ENCODE results near the gene PDE6B.
A peak's percentile ranks its signal among the peaks of the same experiment; 100 is the strongest.

Gene PDE6B

DNA sequence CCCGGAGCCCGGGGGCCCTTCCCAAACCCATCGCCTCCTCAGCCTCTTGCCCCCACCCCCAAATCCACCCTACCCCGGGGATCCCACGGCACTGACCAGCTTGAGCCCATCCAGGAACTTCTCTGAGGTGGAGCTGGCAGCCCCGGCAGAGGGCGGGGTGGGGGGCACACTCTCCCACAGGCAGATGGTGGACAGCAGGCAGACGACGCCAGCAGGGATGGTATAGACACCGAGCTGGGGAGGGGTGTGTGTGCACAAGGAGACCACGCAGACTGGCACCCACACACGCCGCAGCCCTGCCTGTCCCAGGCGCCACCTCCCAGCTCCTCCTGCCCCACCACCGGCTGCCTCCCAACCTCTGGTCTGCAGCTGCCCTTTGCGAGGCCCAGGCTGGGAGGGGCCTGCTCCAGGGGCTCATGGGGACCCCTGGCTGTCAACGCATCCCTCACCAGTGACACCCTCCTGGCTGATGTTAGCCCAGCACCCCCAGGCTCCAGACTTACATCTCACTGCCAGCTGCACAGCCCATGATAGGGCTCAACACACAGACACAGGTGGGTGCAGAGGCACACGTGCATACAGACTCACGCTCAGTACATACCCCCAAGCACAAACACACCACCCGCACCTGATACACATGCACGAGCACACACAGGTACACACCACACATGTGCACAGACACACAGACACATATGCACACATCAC is 59.4 kb downstream of the PDE6B start:
- no peak for DNase-seq
- no peak overlapping the region for H3K27ac ChIP-seq (ENCODE audit: insufficient read depth, low read length, poor library complexity, severe bottlenecking)
- H3K36me3 ChIP-seq (ENCODE audit: control insufficient read depth, insufficient read depth, low read length), result no peaks in the 10 kb centered on the region
- no peak overlapping the region for H3K4me3 ChIP-seq (ENCODE audit: insufficient read depth, low read depth, low read length, poor library complexity, severe bottlenecking)
- H3K9me3 ChIP-seq (ENCODE audit: control insufficient read depth, low read length), result no peaks in the 10 kb centered on the region
- H3K27me3 ChIP-seq (replicated peaks; ENCODE audit: control insufficient read depth, insufficient read depth, low read length, poor library complexity, severe bottlenecking), result no peaks in the 10 kb centered on the region
- peaks cover 8% of the 10 kb centered on the region for H3K4me1 ChIP-seq (ENCODE audit: control insufficient read depth, insufficient read depth, low read length, poor library complexity, severe bottlenecking)

GRCh38 chr4:685679-686412 is 60.5 kb downstream of the PDE6B start:
- Histone ChIP-seq H3K4me3 (ENCODE audit: insufficient read depth, low read depth, low read length, poor library complexity, severe bottlenecking) (no peak overlapping the region), H3K9me3 (ENCODE audit: control insufficient read depth, low read length) (no peaks in the 10 kb centered on the region), H3K4me1 (ENCODE audit: control insufficient read depth, insufficient read depth, low read length, poor library complexity, severe bottlenecking) (peaks cover 4% of the 10 kb centered on the region), H3K27ac (ENCODE audit: insufficient read depth, low read length, poor library complexity, severe bottlenecking) (no peak overlapping the region), H3K27me3 (replicated peaks; ENCODE audit: control insufficient read depth, insufficient read depth, low read length, poor library complexity, severe bottlenecking) (no peaks in the 10 kb centered on the region), H3K36me3 (ENCODE audit: control insufficient read depth, insufficient read depth, low read length) (no peaks in the 10 kb centered on the region)
- DNase-seq, result no peak

- Histone ChIP-seq H3K36me3 (ENCODE audit: control insufficient read depth, insufficient read depth, low read length) (no peaks in the 10 kb centered on the region), H3K4me1 (ENCODE audit: control insufficient read depth, insufficient read depth, low read length, poor library complexity, severe bottlenecking) (no peaks in the 10 kb centered on the region), H3K9me3 (ENCODE audit: control insufficient read depth, low read length) (no peaks in the 10 kb centered on the region), H3K27ac (ENCODE audit: insufficient read depth, low read length, poor library complexity, severe bottlenecking) (no peak overlapping the region), H3K4me3 (ENCODE audit: insufficient read depth, low read depth, low read length, poor library complexity, severe bottlenecking) (no peak overlapping the region), H3K27me3 (replicated peaks; ENCODE audit: control insufficient read depth, insufficient read depth, low read length, poor library complexity, severe bottlenecking) (no peaks in the 10 kb centered on the region)
- no peak for DNase-seq
These were observed 61.2 kb downstream of the PDE6B start for GRCh38 chr4:686413-687040.

DNA sequence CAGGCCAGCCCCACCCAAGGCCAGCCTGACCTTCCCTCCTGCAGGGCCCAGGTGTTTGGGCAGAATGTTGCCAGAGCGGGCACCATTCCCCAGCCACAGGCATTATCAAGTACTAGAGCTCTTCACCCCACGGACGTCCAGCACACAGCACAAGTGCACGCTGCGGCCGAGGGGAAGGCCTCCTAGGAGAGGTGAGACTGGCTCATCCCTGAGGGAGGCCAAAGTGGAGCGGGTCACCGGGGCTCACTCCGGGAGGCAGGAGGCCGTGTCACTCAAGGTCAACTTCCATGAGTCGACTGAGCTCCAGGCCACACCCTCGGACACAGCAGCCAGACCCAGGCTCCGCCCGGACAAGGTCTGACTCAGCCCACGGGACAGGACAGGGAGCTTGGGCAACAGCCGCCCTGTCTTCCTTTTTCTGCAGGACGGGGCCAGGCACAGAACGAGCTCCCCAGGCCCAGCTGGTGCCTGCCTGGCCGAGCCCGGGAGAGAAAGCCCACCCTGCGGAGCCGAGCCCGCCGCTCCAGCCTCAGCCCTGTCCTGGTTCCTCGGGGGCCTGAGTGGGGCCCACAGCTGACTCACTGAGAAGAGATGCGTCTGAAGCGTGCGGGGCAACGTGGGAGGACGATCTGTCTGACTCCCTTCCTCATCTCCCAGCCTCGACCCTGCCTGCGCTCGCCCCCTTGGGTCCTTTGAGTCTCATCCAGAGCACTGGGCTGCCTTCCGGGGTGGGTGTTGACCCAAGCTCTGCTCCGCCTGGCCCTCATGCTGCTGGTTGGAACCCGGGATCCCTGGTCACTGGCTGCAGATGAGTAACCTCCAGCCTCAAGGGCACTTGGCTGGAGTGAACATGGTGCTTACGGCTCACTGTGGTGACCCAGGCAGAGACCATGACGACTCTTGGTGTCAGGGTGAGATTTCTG is 61.9 kb downstream of the PDE6B start:
- no peak overlapping the region for H3K27ac ChIP-seq (ENCODE audit: insufficient read depth, low read length, poor library complexity, severe bottlenecking)
- no peaks in the 10 kb centered on the region for H3K9me3 ChIP-seq (ENCODE audit: control insufficient read depth, low read length)
- H3K4me3 ChIP-seq (ENCODE audit: insufficient read depth, low read depth, low read length, poor library complexity, severe bottlenecking), result no peak overlapping the region
- H3K36me3 ChIP-seq (ENCODE audit: control insufficient read depth, insufficient read depth, low read length), result no peaks in the 10 kb centered on the region
- DNase-seq, result no peak
- no peaks in the 10 kb centered on the region for H3K27me3 ChIP-seq (replicated peaks; ENCODE audit: control insufficient read depth, insufficient read depth, low read length, poor library complexity, severe bottlenecking)
- no peaks in the 10 kb centered on the region for H3K4me1 ChIP-seq (ENCODE audit: control insufficient read depth, insufficient read depth, low read length, poor library complexity, severe bottlenecking)

DNA sequence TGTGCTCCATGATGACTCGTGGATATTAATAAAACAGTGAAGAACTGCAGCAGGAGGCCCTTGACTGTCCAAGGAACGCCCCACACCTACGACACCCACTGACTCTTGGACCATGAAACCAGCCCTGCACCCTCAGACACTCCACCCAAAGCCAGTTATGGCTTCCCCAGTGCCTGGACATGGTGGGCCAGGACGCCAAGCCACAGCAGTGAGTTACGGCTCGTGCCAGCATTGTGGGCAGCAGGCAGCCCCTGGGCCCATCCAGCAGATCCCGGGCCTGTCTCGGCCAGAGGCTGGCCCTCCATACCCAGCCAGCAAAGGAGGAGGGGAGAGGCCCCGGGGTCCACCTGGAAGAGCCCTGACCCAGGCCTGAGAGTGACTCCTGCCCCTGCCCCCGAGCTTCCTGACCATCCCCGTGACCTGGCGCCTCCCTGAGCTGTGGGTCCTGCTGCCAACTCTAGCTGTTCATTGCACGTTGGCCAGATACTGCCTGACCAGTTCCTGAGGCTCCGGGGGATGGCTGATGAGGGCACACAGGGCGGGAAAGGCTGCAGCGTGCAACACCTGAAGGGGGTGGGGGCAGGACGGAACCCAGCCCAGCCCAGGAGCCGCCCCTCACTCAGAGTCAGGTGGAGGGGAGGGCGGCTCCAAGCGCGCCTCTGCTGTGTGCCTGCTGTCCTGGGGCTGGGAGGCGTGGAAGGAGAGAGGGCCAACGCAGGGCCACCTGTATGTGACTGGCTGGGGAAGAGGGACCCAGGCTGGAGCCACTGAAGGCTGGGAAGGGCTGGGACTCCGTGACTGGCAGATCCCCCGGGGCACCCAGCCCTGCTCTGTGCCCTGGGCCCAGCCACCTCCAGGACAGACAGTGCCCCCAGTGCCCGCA is 62.8 kb downstream of the PDE6B start:
- H3K4me3 ChIP-seq (ENCODE audit: insufficient read depth, low read depth, low read length, poor library complexity, severe bottlenecking), result peak overlapping the region; percentile 32
- no peaks in the 10 kb centered on the region for H3K4me1 ChIP-seq (ENCODE audit: control insufficient read depth, insufficient read depth, low read length, poor library complexity, severe bottlenecking)
- H3K27me3 ChIP-seq (replicated peaks; ENCODE audit: control insufficient read depth, insufficient read depth, low read length, poor library complexity, severe bottlenecking), result no peaks in the 10 kb centered on the region
- H3K27ac ChIP-seq (ENCODE audit: insufficient read depth, low read length, poor library complexity, severe bottlenecking), result no peak overlapping the region
- no peaks in the 10 kb centered on the region for H3K36me3 ChIP-seq (ENCODE audit: control insufficient read depth, insufficient read depth, low read length)
- DNase-seq, result no peak
- no peaks in the 10 kb centered on the region for H3K9me3 ChIP-seq (ENCODE audit: control insufficient read depth, low read length)

DNA sequence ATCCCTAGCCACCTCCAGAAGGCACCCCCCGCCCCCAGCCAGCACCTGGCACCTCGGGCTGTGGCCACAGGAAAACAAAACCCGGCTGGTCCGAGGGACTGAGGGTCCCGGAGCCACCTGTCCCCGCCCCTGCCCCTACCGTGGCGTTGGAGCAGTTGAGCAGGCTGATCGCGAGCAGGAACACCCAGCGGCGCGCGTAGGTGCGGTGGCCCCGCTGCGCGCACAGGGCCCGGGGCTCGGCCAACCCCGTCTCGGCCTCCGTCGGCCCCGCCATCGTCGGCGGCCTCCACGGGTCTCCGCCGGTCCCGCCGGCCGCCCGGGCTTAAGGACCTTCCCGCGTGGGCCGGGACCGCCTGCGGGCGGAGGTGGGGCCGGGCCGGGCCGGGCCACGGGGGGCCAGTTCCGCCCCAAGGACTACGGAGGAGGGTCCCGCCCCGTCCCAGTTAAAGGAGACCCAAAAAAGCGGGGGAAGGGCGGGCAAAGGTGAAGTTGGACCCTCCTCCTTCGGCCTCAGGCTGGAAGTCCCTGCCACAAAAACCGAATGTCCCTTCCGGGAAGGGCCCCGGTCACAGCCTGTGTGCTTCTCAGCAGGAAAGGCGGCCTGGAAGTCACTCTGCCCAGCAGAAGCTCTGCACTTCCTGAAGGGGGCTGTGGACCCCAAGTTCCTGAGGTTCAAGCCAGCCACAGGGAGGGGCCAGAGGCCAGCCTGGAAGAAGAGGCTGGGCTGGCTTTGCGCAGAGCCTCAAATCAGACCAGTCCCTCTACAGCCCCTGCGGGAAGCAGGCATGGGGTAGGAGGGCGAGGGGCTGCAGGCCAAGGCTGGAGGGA is 63.7 kb downstream of the PDE6B start, which contains the start of gene SLC49A3:
SLC49A3 (minus strand) TSS at position 298 of the 828 bp plus-strand sequence; CDS start at position 274, 24 bp downstream.
- Histone ChIP-seq H3K4me1 (ENCODE audit: control insufficient read depth, insufficient read depth, low read length, poor library complexity, severe bottlenecking) (no peaks in the 10 kb centered on the region), H3K27me3 (replicated peaks; ENCODE audit: control insufficient read depth, insufficient read depth, low read length, poor library complexity, severe bottlenecking) (no peaks in the 10 kb centered on the region), H3K36me3 (ENCODE audit: control insufficient read depth, insufficient read depth, low read length) (no peaks in the 10 kb centered on the region), H3K9me3 (ENCODE audit: control insufficient read depth, low read length) (no peaks in the 10 kb centered on the region), H3K4me3 (ENCODE audit: insufficient read depth, low read depth, low read length, poor library complexity, severe bottlenecking) (peak within 1 kb of the TSS; percentile 32), H3K27ac (ENCODE audit: insufficient read depth, low read length, poor library complexity, severe bottlenecking) (no peak within 1 kb of the TSS)
- DNase-seq, result no peak

GRCh38 chr4:689723-690122 is 64.3 kb downstream of the PDE6B start:
- Histone ChIP-seq H3K27ac (ENCODE audit: insufficient read depth, low read length, poor library complexity, severe bottlenecking) (no peak overlapping the region), H3K4me3 (ENCODE audit: insufficient read depth, low read depth, low read length, poor library complexity, severe bottlenecking) (no peak overlapping the region), H3K27me3 (replicated peaks; ENCODE audit: control insufficient read depth, insufficient read depth, low read length, poor library complexity, severe bottlenecking) (no peaks in the 10 kb centered on the region)

GRCh38 chr4:692771-693554 is 67.6 kb downstream of the PDE6B start:
- Histone ChIP-seq H3K4me3 (ENCODE audit: insufficient read depth, low read depth, low read length, poor library complexity, severe bottlenecking) (no peak overlapping the region), H3K4me1 (ENCODE audit: control insufficient read depth, insufficient read depth, low read length, poor library complexity, severe bottlenecking) (no peaks in the 10 kb centered on the region), H3K36me3 (ENCODE audit: control insufficient read depth, insufficient read depth, low read length) (no peaks in the 10 kb centered on the region), H3K27me3 (replicated peaks; ENCODE audit: control insufficient read depth, insufficient read depth, low read length, poor library complexity, severe bottlenecking) (no peaks in the 10 kb centered on the region), H3K27ac (ENCODE audit: insufficient read depth, low read length, poor library complexity, severe bottlenecking) (no peak overlapping the region), H3K9me3 (ENCODE audit: control insufficient read depth, low read length) (no peaks in the 10 kb centered on the region)
- no peak for DNase-seq

More at GRCh38 chr4:689723-690122, 64.3 kb downstream of the PDE6B start:
- H3K4me1 ChIP-seq (ENCODE audit: control insufficient read depth, insufficient read depth, low read length, poor library complexity, severe bottlenecking), result no peaks in the 10 kb centered on the region
- no peaks in the 10 kb centered on the region for H3K36me3 ChIP-seq (ENCODE audit: control insufficient read depth, insufficient read depth, low read length)
- no peaks in the 10 kb centered on the region for H3K9me3 ChIP-seq (ENCODE audit: control insufficient read depth, low read length)
- no peak for DNase-seq
